ENCODE results near the gene CFAP161. TPM values are rescaled to one million over a fixed set of nuclear protein-coding genes. Genes with fewer than 3 reads are reported as not detected.
"Not testable (repeated sequence)": the region's sequence is repeated elsewhere in the genome, so short reads cannot be mapped to it uniquely, and the experiment has no call there.

Gene CFAP161
- total and polyA plus RNA-seq, 5 donors = 0.32 to 1.3 (median 0.34) TPM

DNA sequence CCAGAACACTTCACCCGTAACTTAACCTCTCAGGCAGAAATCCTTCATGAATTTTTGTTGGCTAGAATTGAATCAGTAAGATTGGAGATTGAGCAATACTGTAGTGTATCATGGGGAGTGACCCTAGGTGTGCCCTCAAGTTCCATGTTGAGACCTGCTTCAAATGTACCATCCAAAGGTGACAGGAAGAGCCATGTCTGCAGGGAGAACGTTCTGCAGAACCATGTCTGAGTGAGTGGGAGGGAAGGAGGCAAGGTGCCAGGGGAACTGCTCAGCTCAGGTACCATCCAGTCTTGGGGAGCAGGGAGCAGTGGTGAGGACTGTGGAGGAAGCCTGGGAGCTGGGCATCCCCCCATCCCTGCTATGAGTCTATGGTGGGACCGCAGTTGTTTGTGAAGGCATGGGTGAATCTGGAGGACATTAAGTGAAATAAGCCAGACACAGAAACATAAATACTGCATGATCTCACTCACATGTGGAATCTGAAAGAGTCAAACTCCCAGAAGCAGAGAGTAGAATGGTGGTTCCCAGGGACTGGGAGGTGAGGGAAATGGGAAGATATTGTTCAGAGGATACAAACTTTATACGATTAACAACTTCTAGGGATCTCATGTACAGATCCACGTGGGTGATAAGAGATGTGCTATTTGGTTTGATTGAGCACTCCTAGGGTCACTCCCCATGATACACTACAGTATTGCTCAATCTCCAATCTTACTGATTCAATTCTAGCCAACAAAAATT is 23.3 kb downstream of the CFAP161 start:
- Histone ChIP-seq H3K27ac (ENCODE audit: low read length) (no peak overlapping the region), H3K9me3 (ENCODE audit: control insufficient read depth, low read length) (no peaks in the 10 kb centered on the region)
- intact Hi-C loops (cut with DNase I) = loop anchor here in 1 of 4 donors (5.0 kb wide), 1 partner anchor 110 kb away; no protein-coding TSS in a partner anchor

GRCh38 chr15:81157939-81158223 is 23.8 kb downstream of the CFAP161 start:
- Histone ChIP-seq H3K27me3 (ENCODE audit: control insufficient read depth, insufficient read depth) (no peaks in the 10 kb centered on the region), H3K4me3 (ENCODE audit: low read length) (no peak overlapping the region), H3K9me3 (ENCODE audit: control insufficient read depth, low read length) (no peaks in the 10 kb centered on the region), H3K27ac (ENCODE audit: low read length) (no peak overlapping the region), H3K4me1 (ENCODE audit: control insufficient read depth, insufficient read depth, low read length) (peaks cover 9% of the 10 kb centered on the region)
- 97% methylated on average over 2 of the region's 2 CpGs for WGBS
- DNase-seq = no peak
- ATAC-seq = no peak
- intact Hi-C loops (cut with DNase I) = loop anchor here in 1 of 4 donors (5.0 kb wide), 1 partner anchor 109 kb away; no protein-coding TSS in a partner anchor

More for the DNA sequence above, 23.3 kb downstream of the CFAP161 start:
- no peak for ATAC-seq
- DNase-seq = no peak
- H3K4me3 ChIP-seq (ENCODE audit: low read length) = no peak overlapping the region
- H3K27me3 ChIP-seq (ENCODE audit: control insufficient read depth, insufficient read depth) = no peaks in the 10 kb centered on the region
- peaks cover 9% of the 10 kb centered on the region for H3K4me1 ChIP-seq (ENCODE audit: control insufficient read depth, insufficient read depth, low read length)
- WGBS = 60% methylated on average over 5 of the region's 5 CpGs

DNA sequence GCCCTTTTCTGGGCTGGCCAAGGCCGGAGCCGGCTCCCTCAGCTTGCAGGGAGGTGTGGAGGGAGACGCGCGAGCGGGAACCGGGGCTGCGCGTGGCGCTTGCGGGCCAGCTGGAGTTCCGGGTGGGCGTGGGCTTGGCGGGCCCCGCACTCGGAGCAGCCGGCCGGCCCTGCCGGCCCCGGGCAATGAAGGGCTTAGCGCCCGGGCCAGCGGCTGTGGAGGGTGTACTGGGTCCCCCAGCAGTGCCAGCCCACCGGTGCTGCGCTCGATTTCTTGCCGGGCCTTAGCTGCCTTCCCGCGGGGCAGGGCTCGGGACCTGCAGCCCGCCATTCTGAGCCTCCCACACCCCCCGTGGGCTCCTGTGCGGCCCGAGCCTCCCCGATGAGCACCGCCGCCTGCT is 24.5 kb downstream of the CFAP161 start:
- not testable (repeated sequence) for DNase-seq; H3K27me3 ChIP-seq (ENCODE audit: control insufficient read depth, insufficient read depth); H3K4me1 ChIP-seq (ENCODE audit: control insufficient read depth, insufficient read depth, low read length); H3K4me3 ChIP-seq (ENCODE audit: low read length); H3K27ac ChIP-seq (ENCODE audit: low read length); ATAC-seq; H3K9me3 ChIP-seq (ENCODE audit: control insufficient read depth, low read length)
- intact Hi-C loops (cut with DNase I) = loop anchor here in 1 of 4 donors (5.0 kb wide), 1 partner anchor 109 kb away; no protein-coding TSS in a partner anchor
- 88% methylated on average over 35 of the region's 37 CpGs for WGBS

GRCh38 chr15:81160312-81161159 is 26.5 kb downstream of the CFAP161 start:
- peak; percentile 85 to 93 for ATAC-seq
- 33% methylated on average over 11 of the region's 11 CpGs for WGBS
- H3K27me3 ChIP-seq (ENCODE audit: control insufficient read depth, insufficient read depth) = no peaks in the 10 kb centered on the region
- H3K4me3 ChIP-seq (ENCODE audit: low read length) = no peak overlapping the region
- peaks cover 15% of the 10 kb centered on the region for H3K4me1 ChIP-seq (ENCODE audit: control insufficient read depth, insufficient read depth, low read length)
- no peak overlapping the region for H3K27ac ChIP-seq (ENCODE audit: low read length)
- H3K9me3 ChIP-seq (ENCODE audit: control insufficient read depth, low read length) = no peaks in the 10 kb centered on the region
- intact Hi-C loops (cut with DNase I) = loop anchor here in 1 of 4 donors (10.0 kb wide), 1 partner anchor 104 kb away; no protein-coding TSS in a partner anchor
- DNase-seq = peak; percentile 60 to 84 (median 76)

GRCh38 chr15:81161160-81161673 is 27.1 kb downstream of the CFAP161 start:
- 41% methylated on average over 4 of the region's 4 CpGs for WGBS
- Histone ChIP-seq H3K27me3 (ENCODE audit: control insufficient read depth, insufficient read depth) (no peaks in the 10 kb centered on the region), H3K27ac (ENCODE audit: low read length) (no peak overlapping the region), H3K4me1 (ENCODE audit: control insufficient read depth, insufficient read depth, low read length) (peaks cover 15% of the 10 kb centered on the region), H3K9me3 (ENCODE audit: control insufficient read depth, low read length) (no peaks in the 10 kb centered on the region), H3K4me3 (ENCODE audit: low read length) (no peak overlapping the region)
- ATAC-seq (peak in 1 of 2 donors; percentile 13), DNase-seq (no peak)
- intact Hi-C loops (cut with DNase I) = loop anchor here in 1 of 4 donors (10.0 kb wide), 1 partner anchor 104 kb away; no protein-coding TSS in a partner anchor

GRCh38 chr15:81161851-81162250 is 27.8 kb downstream of the CFAP161 start:
- Histone ChIP-seq H3K4me3 (ENCODE audit: low read length) (no peak overlapping the region), H3K27ac (ENCODE audit: low read length) (peak overlapping the region; percentile 8), H3K4me1 (ENCODE audit: control insufficient read depth, insufficient read depth, low read length) (peaks cover 16% of the 10 kb centered on the region), H3K27me3 (ENCODE audit: control insufficient read depth, insufficient read depth) (no peaks in the 10 kb centered on the region), H3K9me3 (ENCODE audit: control insufficient read depth, low read length) (no peaks in the 10 kb centered on the region)
- ATAC-seq = no peak
- WGBS = 50% methylated on average over 7 of the region's 7 CpGs
- intact Hi-C loops (cut with DNase I) = loop anchor here in 1 of 4 donors (10.0 kb wide), 1 partner anchor 103 kb away; no protein-coding TSS in a partner anchor
- peak in 1 of 3 donors; percentile 60 for DNase-seq

- H3K4me1 ChIP-seq (ENCODE audit: control insufficient read depth, insufficient read depth, low read length) = peaks cover 14% of the 10 kb centered on the region
- no peak for ATAC-seq
- WGBS = 78% methylated on average over 3 of the region's 3 CpGs
Observed at GRCh38 chr15:81163961-81164800, 30.1 kb downstream of the CFAP161 start.

GRCh38 chr15:81165535-81165934 is 31.5 kb downstream of the CFAP161 start:
- H3K27ac ChIP-seq (ENCODE audit: low read length) = no peak overlapping the region
- WGBS = 82% methylated on average over 3 of the region's 3 CpGs
- H3K9me3 ChIP-seq (ENCODE audit: control insufficient read depth, low read length) = no peaks in the 10 kb centered on the region
- H3K4me1 ChIP-seq (ENCODE audit: control insufficient read depth, insufficient read depth, low read length) = peaks cover 14% of the 10 kb centered on the region
- H3K4me3 ChIP-seq (ENCODE audit: low read length) = no peak overlapping the region
- ATAC-seq = no peak
- intact Hi-C loops (cut with DNase I) = loop anchor here in 1 of 4 donors (10.0 kb wide), 1 partner anchor 99 kb away; no protein-coding TSS in a partner anchor
- no peak for DNase-seq
- H3K27me3 ChIP-seq (ENCODE audit: control insufficient read depth, insufficient read depth) = no peaks in the 10 kb centered on the region

More at GRCh38 chr15:81163961-81164800, 30.1 kb downstream of the CFAP161 start:
- Histone ChIP-seq H3K27me3 (ENCODE audit: control insufficient read depth, insufficient read depth) (no peaks in the 10 kb centered on the region), H3K4me3 (ENCODE audit: low read length) (no peak overlapping the region), H3K9me3 (ENCODE audit: control insufficient read depth, low read length) (no peaks in the 10 kb centered on the region), H3K27ac (ENCODE audit: low read length) (no peak overlapping the region)
- intact Hi-C loops (cut with DNase I) = loop anchor here in 1 of 4 donors (10.0 kb wide), 1 partner anchor 101 kb away; no protein-coding TSS in a partner anchor
- DNase-seq = no peak

DNA sequence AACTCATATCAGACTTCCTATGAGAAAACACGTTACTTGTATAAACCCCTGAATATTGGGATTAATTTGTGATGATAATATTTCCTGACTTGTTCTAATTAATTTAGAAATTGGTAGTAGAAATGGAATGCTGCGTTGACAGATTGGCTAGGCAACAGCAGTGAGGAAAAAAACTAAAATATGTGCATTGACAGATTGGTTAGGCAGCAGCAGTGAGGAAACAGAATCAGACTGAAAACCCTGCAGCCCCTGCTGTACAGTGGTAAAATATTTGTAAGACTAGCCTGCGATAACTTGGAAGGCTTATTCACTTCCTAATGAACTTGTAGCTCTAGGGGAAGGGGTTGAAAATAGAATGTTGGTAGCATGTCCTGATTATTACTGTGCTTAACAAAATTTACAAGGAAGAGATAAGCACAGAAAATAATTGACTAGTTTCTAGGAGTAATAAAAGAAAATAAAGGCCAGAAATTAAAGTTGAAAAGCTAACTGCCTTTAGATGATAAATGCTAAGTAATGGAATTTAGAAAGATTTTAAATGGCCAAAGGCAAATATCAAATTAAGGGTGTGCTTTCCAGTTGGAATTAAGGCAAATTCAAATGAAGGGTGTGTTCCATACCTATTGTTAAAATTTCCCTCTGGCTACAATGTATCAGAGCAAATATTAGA is 32.7 kb downstream of the CFAP161 start:
- no peak for ATAC-seq
- no peak for DNase-seq
- no peaks in the 10 kb centered on the region for H3K27me3 ChIP-seq (ENCODE audit: control insufficient read depth, insufficient read depth)
- H3K4me3 ChIP-seq (ENCODE audit: low read length) = no peak overlapping the region
- intact Hi-C loops (cut with DNase I) = loop anchor here in 1 of 4 donors (10.0 kb wide), 1 partner anchor 98 kb away; no protein-coding TSS in a partner anchor
- peak overlapping the region; percentile 80 for H3K27ac ChIP-seq (ENCODE audit: low read length)
- no peaks in the 10 kb centered on the region for H3K9me3 ChIP-seq (ENCODE audit: control insufficient read depth, low read length)
- H3K4me1 ChIP-seq (ENCODE audit: control insufficient read depth, insufficient read depth, low read length) = peaks cover 7% of the 10 kb centered on the region
- WGBS = 51% methylated on average over 3 of the region's 3 CpGs
